Spleen (tissue), 7 donors: ENCODE data around the gene LTBP1.

Source experiments
- POLR2A ChIP-seq, 3 donors: fragments of 450-650 bp; IDR thresholded peaks; one replicate each; pipeline ENCODE4 v1.5.1; 2017; ENCODE audit warnings: antibody characterized with exemption in 3 of 3, mild to moderate bottlenecking in 1 of 3
- POLR2AphosphoS5 ChIP-seq, 3 donors: sonication (generic); formaldehyde crosslinking; IDR thresholded peaks; one replicate each; pipeline ENCODE4 v1.5.1; 2017; ENCODE audit warnings: antibody characterized with exemption in 3 of 3
- TF ChIP-seq, protein P1 (sequence below), 11 experiments: fragments of 200-600 bp in 7 of 11; fragments of 450-650 bp in 4 of 11; sonication (generic) in 4 of 11; IDR thresholded peaks in 8 of 11; conservative IDR thresholded peaks in 3 of 11; 1 replicate in 7 of 11; 2 replicates in 4 of 11; pipeline versions ENCODE4 v1.4.0 to v1.8.0; 2016 to 2021; ENCODE audit warnings: antibody characterized with exemption in 11 of 11, inconsistent platforms in 4 of 11, mild to moderate bottlenecking in 1 of 11
- donor health status: DM: no; HTN: no; CAD: no; lungs with moderate emphysema.
- donor health status: DM: no; HTN: no; CAD: no.
- donor health status: DM: no; HTN: no; CAD: no.

GRCh38 chr2:33420726-33421125, 474.0 kb downstream of the LTBP1 start:
- TF ChIP-seq, protein P1, sequence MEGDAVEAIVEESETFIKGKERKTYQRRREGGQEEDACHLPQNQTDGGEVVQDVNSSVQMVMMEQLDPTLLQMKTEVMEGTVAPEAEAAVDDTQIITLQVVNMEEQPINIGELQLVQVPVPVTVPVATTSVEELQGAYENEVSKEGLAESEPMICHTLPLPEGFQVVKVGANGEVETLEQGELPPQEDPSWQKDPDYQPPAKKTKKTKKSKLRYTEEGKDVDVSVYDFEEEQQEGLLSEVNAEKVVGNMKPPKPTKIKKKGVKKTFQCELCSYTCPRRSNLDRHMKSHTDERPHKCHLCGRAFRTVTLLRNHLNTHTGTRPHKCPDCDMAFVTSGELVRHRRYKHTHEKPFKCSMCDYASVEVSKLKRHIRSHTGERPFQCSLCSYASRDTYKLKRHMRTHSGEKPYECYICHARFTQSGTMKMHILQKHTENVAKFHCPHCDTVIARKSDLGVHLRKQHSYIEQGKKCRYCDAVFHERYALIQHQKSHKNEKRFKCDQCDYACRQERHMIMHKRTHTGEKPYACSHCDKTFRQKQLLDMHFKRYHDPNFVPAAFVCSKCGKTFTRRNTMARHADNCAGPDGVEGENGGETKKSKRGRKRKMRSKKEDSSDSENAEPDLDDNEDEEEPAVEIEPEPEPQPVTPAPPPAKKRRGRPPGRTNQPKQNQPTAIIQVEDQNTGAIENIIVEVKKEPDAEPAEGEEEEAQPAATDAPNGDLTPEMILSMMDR (IDR thresholded peaks at IDR 0.05 in 8 of 11, conservative IDR thresholded peaks at IDR 0.05 in 3 of 11): no peak
- TF ChIP-seq POLR2A (IDR thresholded peaks at IDR 0.05): no peak
- TF ChIP-seq POLR2AphosphoS5 (IDR thresholded peaks at IDR 0.05): no peak
